ENCODE results near the gene PPFIA1.
"Not testable (repeated sequence)": the region's sequence is repeated elsewhere in the genome, so short reads cannot be mapped to it uniquely, and the experiment has no call there.

The PPFIA1 gene

DNA sequence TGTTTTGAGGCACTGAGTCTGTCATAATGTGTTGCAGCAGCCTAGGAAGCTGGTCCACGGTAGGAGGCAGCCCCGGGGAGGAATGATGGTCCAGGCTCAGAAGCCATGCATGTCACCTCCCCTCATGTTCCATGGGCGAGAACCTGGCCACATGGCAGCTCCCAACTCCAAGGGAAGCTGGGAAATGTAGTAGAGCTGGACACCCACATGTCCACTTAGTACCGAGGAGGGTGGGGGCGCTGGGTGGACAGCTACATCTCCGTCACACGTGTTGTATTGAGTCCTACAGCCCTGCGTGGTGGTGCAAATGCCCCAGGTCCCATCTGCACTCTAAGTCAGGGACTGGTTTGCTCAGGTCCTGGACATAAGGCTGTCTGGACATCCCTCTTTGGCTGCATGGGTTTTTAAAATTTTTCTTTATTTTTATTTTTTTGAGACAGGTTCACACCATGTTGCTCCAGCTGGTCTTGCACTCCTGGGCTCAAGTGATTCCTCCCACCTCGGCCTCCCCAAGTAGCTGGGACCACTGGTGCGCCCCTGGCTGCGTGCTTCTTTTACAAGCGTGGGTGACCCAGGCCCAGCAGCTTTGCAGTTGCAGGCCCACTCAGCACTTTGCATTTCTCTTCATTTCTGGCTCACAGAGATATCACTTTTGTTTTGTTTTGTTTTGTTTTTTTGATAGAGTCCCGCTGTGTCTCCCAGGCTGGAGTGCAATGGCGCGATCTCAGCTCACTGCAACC is 123.9 kb downstream of the PPFIA1 start:
- DNase-seq (ENCODE audit: low spot score): no peak

GRCh38 chr11:70397336-70397982 is 127.0 kb downstream of the PPFIA1 start:
- DNase-seq (ENCODE audit: low spot score): no peak

GRCh38 chr11:70397983-70398833 is 127.7 kb downstream of the PPFIA1 start, which contains the start of gene CTTN:
TSS of gene CTTN (plus strand) at chr11:70398529. CDS start at chr11:70407298, 8,769 bp downstream.
- peak; percentile 99 for DNase-seq (ENCODE audit: low spot score)

- no peak for DNase-seq (ENCODE audit: low spot score)
Observed at GRCh38 chr11:70398834-70399680, 128.6 kb downstream of the PPFIA1 start.

- DNase-seq (ENCODE audit: low spot score): no peak
Observed at GRCh38 chr11:70399681-70400112, 129.2 kb downstream of the PPFIA1 start.

DNA sequence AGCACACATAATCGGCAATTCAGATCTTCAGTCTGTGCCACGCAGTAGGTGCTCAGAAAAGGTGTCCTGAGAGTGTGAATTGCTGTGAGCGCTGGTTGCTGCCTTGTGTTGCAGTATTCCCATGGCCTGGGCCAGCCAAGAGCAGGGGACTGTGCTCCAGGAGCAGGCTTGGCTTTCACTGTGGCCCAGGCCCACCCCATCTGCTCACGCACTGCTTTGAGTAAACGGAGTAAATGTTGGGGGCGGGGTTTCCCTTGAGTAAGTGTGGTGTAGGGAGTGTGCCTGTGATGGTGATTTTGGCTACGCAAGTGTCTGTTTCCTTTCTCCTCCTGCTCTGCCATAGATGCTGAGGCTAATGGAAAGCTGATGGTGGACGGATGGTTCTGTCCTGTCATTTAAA is 130.2 kb downstream of the PPFIA1 start:
- no peak for DNase-seq (ENCODE audit: low spot score)

DNA sequence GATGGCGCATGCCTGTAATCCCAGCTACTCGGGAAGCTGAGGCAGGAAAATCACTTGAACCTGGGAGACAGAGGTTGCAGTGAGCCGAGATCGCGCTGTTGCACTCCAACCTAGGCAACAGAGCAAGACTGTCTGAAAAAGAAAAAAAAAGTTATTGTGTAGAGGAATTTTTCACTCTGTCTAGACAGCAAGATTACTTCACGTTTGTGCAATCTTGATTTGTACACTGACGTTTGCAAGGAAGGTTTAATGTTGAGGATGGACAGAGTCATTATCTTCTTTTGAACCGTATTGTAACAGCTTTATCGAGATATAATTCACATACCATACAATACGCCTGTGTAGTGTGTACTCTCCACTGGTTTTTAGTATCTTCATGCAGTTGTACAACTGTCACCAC is 131.5 kb downstream of the PPFIA1 start:
- no peak for DNase-seq (ENCODE audit: low spot score)

GRCh38 chr11:70402685-70403084 is 132.2 kb downstream of the PPFIA1 start:
- DNase-seq (ENCODE audit: low spot score): no peak

DNA sequence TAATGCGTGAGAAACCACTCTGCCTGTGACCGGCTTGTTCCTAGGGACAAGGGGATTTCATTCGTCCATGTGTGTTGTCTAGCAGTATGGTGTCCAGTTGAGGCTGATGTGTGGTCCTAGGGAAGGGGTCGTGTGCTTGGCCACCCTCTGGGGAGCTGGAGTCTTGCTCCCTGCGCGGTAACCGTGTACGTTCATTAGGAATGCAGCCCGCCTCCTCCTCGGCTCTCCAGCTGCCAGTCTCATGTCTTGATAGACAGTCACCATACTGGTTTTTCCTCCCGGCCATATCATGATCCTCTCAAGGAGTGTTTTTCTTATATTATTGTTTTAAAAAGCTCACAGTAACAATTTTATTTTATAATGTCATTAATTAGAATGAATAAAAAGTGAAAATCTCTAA is 133.8 kb downstream of the PPFIA1 start:
- DNase-seq (ENCODE audit: low spot score): no peak

DNA sequence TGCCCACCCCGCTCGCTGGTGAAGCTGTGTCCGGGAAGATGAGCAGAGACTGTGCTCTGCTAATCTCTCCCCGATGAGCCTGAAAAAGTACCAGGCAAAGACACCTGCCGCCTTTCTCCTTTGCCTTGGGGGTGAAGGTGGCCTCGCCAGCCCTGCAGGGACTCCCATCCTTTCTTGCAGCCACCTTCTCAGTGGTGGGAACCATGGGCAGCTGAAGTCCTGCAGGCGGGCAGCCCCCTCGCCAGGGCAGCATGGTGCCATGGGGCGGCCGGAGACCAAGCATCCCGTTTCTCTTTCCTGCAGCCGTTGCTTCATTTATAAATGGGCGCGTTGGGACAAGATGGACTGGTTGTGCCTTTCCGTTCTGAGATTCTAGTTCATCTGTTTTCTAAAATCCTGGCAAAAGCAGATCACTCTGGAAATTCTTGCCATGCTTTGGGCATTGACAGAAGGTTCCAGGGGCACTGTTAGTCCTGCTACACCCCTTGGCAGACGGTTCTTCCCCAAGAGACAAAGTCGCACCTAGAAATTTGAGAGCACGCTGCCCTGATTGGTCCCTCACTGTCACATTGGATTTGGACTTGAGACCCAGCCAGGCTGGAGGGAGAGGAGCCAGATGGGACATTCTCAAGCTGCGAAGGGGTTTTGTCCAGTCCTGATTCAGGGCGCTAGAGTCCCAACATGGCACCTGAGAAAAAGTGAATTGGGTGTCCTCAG is 135.3 kb downstream of the PPFIA1 start:
- no peak for DNase-seq (ENCODE audit: low spot score)

- DNase-seq (ENCODE audit: low spot score): no peak
Observed at GRCh38 chr11:70407121-70407520, 136.6 kb downstream of the PPFIA1 start.

DNA sequence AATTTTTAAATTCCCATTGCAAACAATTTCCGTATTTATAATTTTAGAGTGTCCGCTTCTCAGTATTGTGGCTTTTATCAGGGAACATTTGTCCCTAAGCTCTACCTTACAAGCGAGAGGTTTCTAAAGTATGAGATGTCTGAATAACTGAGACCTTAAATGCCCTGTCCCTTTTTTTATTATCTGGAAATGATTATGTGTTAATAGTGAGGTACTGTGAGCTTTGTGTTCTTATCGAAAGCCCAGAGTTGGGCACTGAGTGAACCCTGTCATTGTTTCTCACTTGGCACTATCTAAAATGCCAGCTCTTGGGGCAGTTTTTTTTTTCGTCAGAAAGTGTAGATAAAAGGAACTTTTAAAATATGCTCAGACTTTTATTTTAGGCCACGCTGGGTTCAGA is 137.3 kb downstream of the PPFIA1 start:
- no peak for DNase-seq (ENCODE audit: low spot score)

- not testable (repeated sequence) for DNase-seq (ENCODE audit: low spot score)
Observed at GRCh38 chr11:70408326-70408725, 137.8 kb downstream of the PPFIA1 start.

DNA sequence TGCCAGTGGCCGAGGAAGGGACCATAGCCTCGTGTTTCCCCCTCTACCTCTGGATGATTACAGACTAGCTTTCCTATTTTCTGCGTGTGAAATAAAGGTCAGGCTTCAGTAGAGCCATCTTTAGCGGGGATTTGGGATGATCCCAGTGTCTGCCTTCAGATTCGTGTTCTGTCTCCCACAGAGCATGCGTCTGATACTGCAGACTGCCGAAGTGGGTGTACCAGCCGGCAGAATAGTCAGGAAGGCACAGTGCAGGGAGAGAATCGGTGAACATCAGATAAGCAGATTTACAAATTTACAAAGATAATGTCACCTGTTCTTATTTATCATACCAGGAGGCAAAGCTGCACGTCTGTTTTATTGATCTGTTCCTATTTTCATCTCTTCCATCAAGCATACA is 138.9 kb downstream of the PPFIA1 start:
- no peak for DNase-seq (ENCODE audit: low spot score)

GRCh38 chr11:70409871-70410270 is 139.4 kb downstream of the PPFIA1 start:
- DNase-seq (ENCODE audit: low spot score): no peak

DNA sequence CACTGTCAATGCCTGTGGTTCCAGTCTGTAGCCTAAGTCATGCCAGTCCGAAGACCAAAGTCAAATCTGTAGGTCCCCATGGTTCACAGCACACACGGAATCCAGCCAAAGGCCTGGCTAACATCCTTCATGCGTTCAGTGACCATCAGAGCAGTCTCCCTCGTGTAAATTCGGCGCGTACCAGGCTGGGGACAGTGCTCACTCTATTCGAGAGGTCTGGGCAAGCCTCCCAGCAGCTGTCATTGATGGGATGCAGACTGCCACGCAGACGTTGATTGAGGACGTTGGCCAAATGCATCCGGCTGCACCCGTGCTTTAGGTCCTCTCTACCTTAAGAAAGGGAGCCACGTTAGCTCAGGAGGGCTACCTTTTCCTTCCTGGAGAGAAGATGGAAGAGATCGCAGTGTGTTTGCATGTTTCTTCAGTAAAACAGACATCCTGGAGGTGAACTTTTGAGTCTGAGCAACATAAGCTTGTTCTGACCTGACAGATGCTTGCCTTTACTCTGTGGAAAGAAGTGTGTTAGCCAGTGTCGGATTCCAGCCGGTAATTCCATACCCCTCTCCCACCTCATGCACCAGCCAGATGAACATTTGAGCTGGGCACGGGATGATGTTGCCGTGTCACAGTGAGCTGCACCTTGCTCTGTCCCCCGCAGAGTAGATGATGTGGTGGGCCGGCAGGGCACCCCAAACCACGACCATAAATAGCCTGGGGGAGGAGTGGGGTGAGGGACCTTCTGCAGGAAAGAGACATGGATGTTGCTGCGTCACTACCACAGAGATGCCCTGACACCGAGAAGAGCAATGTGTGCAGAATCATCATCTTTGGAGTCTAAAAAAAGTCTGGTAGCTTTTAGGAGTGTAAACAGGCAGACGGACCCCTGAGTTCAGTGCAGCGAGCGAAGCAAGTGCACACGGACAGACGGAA is 140.1 kb downstream of the PPFIA1 start:
- no peak for DNase-seq (ENCODE audit: low spot score)

- no peak for DNase-seq (ENCODE audit: low spot score)
Observed at GRCh38 chr11:70411713-70412452, 141.4 kb downstream of the PPFIA1 start.

GRCh38 chr11:70413151-70413550 is 142.7 kb downstream of the PPFIA1 start:
- DNase-seq (ENCODE audit: low spot score): no peak

Data from D341Med (cell line).